Uterus (tissue), 4 donors: ENCODE results near the gene UBE2J1. TPM values are rescaled to one million over a fixed set of nuclear protein-coding genes. Genes with fewer than 3 reads are reported as not detected.
A peak's percentile ranks its signal among the peaks of the same experiment; 100 is the strongest.

Experiments used
- DNase-seq, 2 donors: peaks; one replicate each; pipeline ENCODE4 v3.0.0-alpha.2; 2019 to 2020
- H3K27ac ChIP-seq, 2 donors: fragments of 200-600 bp; sonication (generic); 1 replicate in 1 of 2; 2 replicates in 1 of 2; pipeline ENCODE4 v1.5.1; 2016 to 2018
- H3K27me3 ChIP-seq, 2 donors: fragments of 200-600 bp; sonication (generic); one replicate each; pipeline ENCODE4 v1.5.1; 2018 to 2019; ENCODE audit warnings: control low read depth in 1 of 2
- H3K36me3 ChIP-seq, 2 donors: fragments of 200-600 bp; sonication (generic); one replicate each; pipeline ENCODE4 v1.5.1; 2019; ENCODE audit warnings: control low read depth in 1 of 2
- H3K4me1 ChIP-seq, 2 donors: fragments of 200-600 bp; sonication (generic); one replicate each; pipeline ENCODE4 v1.5.1; 2018 to 2019; ENCODE audit warnings: control low read depth in 1 of 2
- H3K4me3 ChIP-seq, 2 donors: fragments of 200-600 bp; sonication (generic); 1 replicate in 1 of 2; 2 replicates in 1 of 2; pipeline ENCODE4 v1.5.1; 2018 to 2019; ENCODE audit warnings: mild to moderate bottlenecking in 1 of 2
- H3K9me3 ChIP-seq, 2 donors: fragments of 200-600 bp; sonication (generic); one replicate each; pipeline ENCODE4 v1.5.1; 2019; ENCODE audit warnings: control low read depth in 1 of 2
- POLR2A ChIP-seq, 2 donors: fragments of 450-650 bp; IDR thresholded peaks; one replicate each; pipeline ENCODE4 v1.6.1; 2016; ENCODE audit warnings: antibody characterized with exemption in 2 of 2, mild to moderate bottlenecking in 1 of 2, moderate library complexity in 1 of 2
- intact Hi-C: fragments of 100-400 bp; cut with DNase I; formaldehyde crosslinking; loops from one replicate; pipeline ENCODE4 v1.15.1; 2023; ENCODE audit warnings: low total_unique reads
- total RNA-seq, 4 donors: library from RNA; depleted of rRNA in 3 of 4; stranded (reverse); fragments of >200 nt in 3 of 4; gene quantifications; one replicate each; pipeline versions ENCODE4 v1.1.0 to v1.2.4, GENCODE V29; 2014 to 2023
- TF ChIP-seq, protein P1 (sequence below), 4 experiments: fragments of 200-600 bp in 2 of 4; fragments of 450-650 bp in 2 of 4; sonication (generic) in 2 of 4; IDR thresholded peaks; one replicate each; pipeline ENCODE4 v1.5.1; 2016 to 2019; ENCODE audit warnings: antibody characterized with exemption in 4 of 4, mild to moderate bottlenecking in 2 of 4, moderate library complexity in 1 of 4
- donor health status: DM: yes; HTN: yes; CAD: no.

The UBE2J1 gene
- total RNA-seq, 4 donors from 2014 or later: 13.1 to 55.2 (median 41.0) TPM

- Histone ChIP-seq H3K36me3 (no peaks in the 10 kb centered on the region), H3K27ac (peak overlapping the region; percentile 45 to 49), H3K4me3 (no peak overlapping the region), H3K4me1 (peaks cover 0 to 5% of the 10 kb centered on the region in 2 donors), H3K27me3 (no peaks in the 10 kb centered on the region), H3K9me3 (no peaks in the 10 kb centered on the region)
- intact Hi-C loops: loop anchor here (10.0 kb wide), 1 partner anchor 392 kb away; the partner anchor contains the start of gene RNGTT
- TF ChIP-seq POLR2A (IDR thresholded peaks at IDR 0.05): no peak
- DNase-seq: no peak
Observed at GRCh38 chr6:89356642-89357170, 4.2 kb upstream of the UBE2J1 start.

- H3K27ac ChIP-seq: no peak overlapping the region
- no peak overlapping the region for H3K4me3 ChIP-seq
- H3K36me3 ChIP-seq: no peaks in the 10 kb centered on the region
- TF ChIP-seq, protein P1, sequence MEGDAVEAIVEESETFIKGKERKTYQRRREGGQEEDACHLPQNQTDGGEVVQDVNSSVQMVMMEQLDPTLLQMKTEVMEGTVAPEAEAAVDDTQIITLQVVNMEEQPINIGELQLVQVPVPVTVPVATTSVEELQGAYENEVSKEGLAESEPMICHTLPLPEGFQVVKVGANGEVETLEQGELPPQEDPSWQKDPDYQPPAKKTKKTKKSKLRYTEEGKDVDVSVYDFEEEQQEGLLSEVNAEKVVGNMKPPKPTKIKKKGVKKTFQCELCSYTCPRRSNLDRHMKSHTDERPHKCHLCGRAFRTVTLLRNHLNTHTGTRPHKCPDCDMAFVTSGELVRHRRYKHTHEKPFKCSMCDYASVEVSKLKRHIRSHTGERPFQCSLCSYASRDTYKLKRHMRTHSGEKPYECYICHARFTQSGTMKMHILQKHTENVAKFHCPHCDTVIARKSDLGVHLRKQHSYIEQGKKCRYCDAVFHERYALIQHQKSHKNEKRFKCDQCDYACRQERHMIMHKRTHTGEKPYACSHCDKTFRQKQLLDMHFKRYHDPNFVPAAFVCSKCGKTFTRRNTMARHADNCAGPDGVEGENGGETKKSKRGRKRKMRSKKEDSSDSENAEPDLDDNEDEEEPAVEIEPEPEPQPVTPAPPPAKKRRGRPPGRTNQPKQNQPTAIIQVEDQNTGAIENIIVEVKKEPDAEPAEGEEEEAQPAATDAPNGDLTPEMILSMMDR (IDR thresholded peaks at IDR 0.05): no peak
- TF ChIP-seq POLR2A (IDR thresholded peaks at IDR 0.05): no peak
- H3K27me3 ChIP-seq: no peaks in the 10 kb centered on the region
- H3K4me1 ChIP-seq: peaks cover 0 to 5% of the 10 kb centered on the region in 2 donors
- intact Hi-C loops: loop anchor here (10.0 kb wide), 1 partner anchor 391 kb away; the partner anchor contains the start of gene RNGTT
- DNase-seq: no peak
- H3K9me3 ChIP-seq: no peaks in the 10 kb centered on the region
Observed at GRCh38 chr6:89355511-89356194, 3.1 kb upstream of the UBE2J1 start.

GRCh38 chr6:89353702-89354392 is 1.3 kb upstream of the UBE2J1 start:
- DNase-seq: no peak
- Histone ChIP-seq H3K9me3 (no peaks in the 10 kb centered on the region), H3K36me3 (no peaks in the 10 kb centered on the region), H3K4me1 (peaks cover 0 to 5% of the 10 kb centered on the region in 2 donors), H3K4me3 (no peak overlapping the region), H3K27me3 (no peaks in the 10 kb centered on the region), H3K27ac (peak overlapping the region; percentile 95 to 99)
- TF ChIP-seq, protein P1 (IDR thresholded peaks at IDR 0.05): no peak
- no peak for TF ChIP-seq POLR2A (IDR thresholded peaks at IDR 0.05)
- intact Hi-C loops: loop anchor here (5.0 to 10.0 kb wide), 2 partner anchors 272 to 389 kb away; partner anchors contain the start of genes PNRC1 and RNGTT

GRCh38 chr6:89353118-89353556 is 615 bp upstream of the UBE2J1 start:
- no peaks in the 10 kb centered on the region for H3K36me3 ChIP-seq
- no peak for TF ChIP-seq POLR2A (IDR thresholded peaks at IDR 0.05)
- TF ChIP-seq, protein P1 (IDR thresholded peaks at IDR 0.05): no peak
- H3K27ac ChIP-seq: peak overlapping the region; percentile 95 to 99
- no peaks in the 10 kb centered on the region for H3K9me3 ChIP-seq
- H3K27me3 ChIP-seq: no peaks in the 10 kb centered on the region
- DNase-seq: no peak
- intact Hi-C loops: loop anchor here (5.0 to 10.0 kb wide), 2 partner anchors 271 to 388 kb away; partner anchors contain the start of genes PNRC1 and RNGTT
- peak overlapping the region; percentile 48 to 77 for H3K4me3 ChIP-seq
- H3K4me1 ChIP-seq: peaks cover 0 to 5% of the 10 kb centered on the region in 2 donors

- no peaks in the 10 kb centered on the region for H3K27me3 ChIP-seq
- TF ChIP-seq, protein P1 (IDR thresholded peaks at IDR 0.05): no peak
- no peak for TF ChIP-seq POLR2A (IDR thresholded peaks at IDR 0.05)
- peak overlapping the region; percentile 48 to 77 for H3K4me3 ChIP-seq
- no peaks in the 10 kb centered on the region for H3K36me3 ChIP-seq
- peak overlapping the region; percentile 95 to 99 for H3K27ac ChIP-seq
- intact Hi-C loops: loop anchor here (5.0 to 10.0 kb wide), 2 partner anchors 269 to 387 kb away; partner anchors contain the start of genes PNRC1 and RNGTT
- H3K9me3 ChIP-seq: no peaks in the 10 kb centered on the region
- no peak for DNase-seq
- peaks cover 0 to 5% of the 10 kb centered on the region in 2 donors for H3K4me1 ChIP-seq
Observed at GRCh38 chr6:89351671-89352277, 748 bp downstream of the UBE2J1 start.
